HepG2 (cell line): ENCODE data around the gene ZNF217. TPM values are rescaled to one million over a fixed set of nuclear protein-coding genes. Genes with fewer than 3 reads are reported as not detected.

Experiments
- AGO2 ChIP-seq: fragments of 200-400 bp; formaldehyde crosslinking; optimal IDR thresholded peaks from 2 replicates; pipeline ENCODE3; 2017; ENCODE audit warnings: mild to moderate bottlenecking, low read depth, low read length, moderate library complexity
- FOSL1 ChIP-seq: sonication (generic); formaldehyde crosslinking; IDR thresholded peaks from 2 replicates; pipeline ENCODE4 v1.9.0; 2021; ENCODE audit warnings: missing genetic modification reagents, borderline replicate concordance
- JDP2 ChIP-seq: sonication (generic); formaldehyde crosslinking; IDR thresholded peaks from 2 replicates; pipeline ENCODE4 v1.8.1; 2022; ENCODE audit warnings: missing genetic modification reagents, borderline replicate concordance
- LRRFIP1 ChIP-seq: sonication (generic); formaldehyde crosslinking; conservative IDR thresholded peaks from 2 replicates; pipeline ENCODE4 v1.4.0; 2020; ENCODE audit warnings: missing genetic modification reagents
- NFAT5 ChIP-seq: sonication (generic); formaldehyde crosslinking; IDR thresholded peaks from 2 replicates; pipeline ENCODE4 v1.4.0; 2020; ENCODE audit warnings: missing genetic modification reagents
- NONO ChIP-seq, 2 experiments: fragments of 450-650 bp in 1 of 2; sonication (generic) in 1 of 2; formaldehyde crosslinking in 1 of 2; IDR thresholded peaks in 1 of 2; conservative IDR thresholded peaks in 1 of 2; 2 replicates each; pipeline versions ENCODE4 v1.6.1 to v1.8.0; 2017 to 2022; ENCODE audit warnings: mild to moderate bottlenecking in 1 of 2, missing genetic modification reagents in 1 of 2, moderate library complexity in 1 of 2
- PCBP1 ChIP-seq: fragments of 200-400 bp; formaldehyde crosslinking; IDR thresholded peaks from 2 replicates; pipeline ENCODE4 v1.6.1; 2017; ENCODE audit warnings: mild to moderate bottlenecking, low read depth, low read length, borderline replicate concordance
- REXO4 ChIP-seq: sonication (generic); formaldehyde crosslinking; IDR thresholded peaks from 2 replicates; pipeline ENCODE4 v1.8.0; 2022; ENCODE audit warnings: missing genetic modification reagents, mild to moderate bottlenecking, borderline replicate concordance
- SRY ChIP-seq: sonication (generic); formaldehyde crosslinking; IDR thresholded peaks from 2 replicates; pipeline ENCODE4 v1.8.0; 2022; ENCODE audit warnings: mild to moderate bottlenecking, missing genetic modification reagents
- TBX2 ChIP-seq: sonication (generic); formaldehyde crosslinking; IDR thresholded peaks from 2 replicates; pipeline ENCODE4 v1.5.0; 2020; ENCODE audit warnings: missing genetic modification reagents, mild to moderate bottlenecking, borderline replicate concordance
- ZNF180 ChIP-seq: sonication (generic); formaldehyde crosslinking; IDR thresholded peaks from 2 replicates; pipeline ENCODE4 v1.4.0; 2020; ENCODE audit warnings: low read depth, missing genetic modification reagents, borderline replicate concordance
- ZNF335 ChIP-seq: sonication (generic); formaldehyde crosslinking; IDR thresholded peaks from 2 replicates; pipeline ENCODE4 v1.4.0; 2020; ENCODE audit warnings: missing genetic modification reagents
- ZNF441 ChIP-seq: sonication (generic); formaldehyde crosslinking; IDR thresholded peaks from 2 replicates; pipeline ENCODE4 v1.7.0; 2021; ENCODE audit warnings: missing genetic modification reagents, borderline replicate concordance
- ZNF672 ChIP-seq: sonication (generic); formaldehyde crosslinking; IDR thresholded peaks from 2 replicates; pipeline ENCODE4 v1.8.1; 2022; ENCODE audit warnings: missing genetic modification reagents
- ZNF768 ChIP-seq: sonication (generic); formaldehyde crosslinking; IDR thresholded peaks from 2 replicates; pipeline ENCODE4 v1.4.0; 2020; ENCODE audit warnings: missing genetic modification reagents
- ZNF790 ChIP-seq: sonication (generic); formaldehyde crosslinking; IDR thresholded peaks from 2 replicates; pipeline ENCODE4 v1.8.0; 2022; ENCODE audit warnings: missing genetic modification reagents, mild to moderate bottlenecking, borderline replicate concordance
- ZNF891 ChIP-seq: sonication (generic); formaldehyde crosslinking; IDR thresholded peaks from 2 replicates; pipeline ENCODE4 v1.5.0; 2020; ENCODE audit warnings: mild to moderate bottlenecking, missing genetic modification reagents
- polyA plus RNA-seq, 8 experiments: library from polyadenylated mRNA; depleted of rRNA in 3 of 8; stranded (reverse) in 7 of 8; unstranded in 1 of 8; fragments of >200 nt; fragmentation: Illumina TruSeq in 4 of 8; extraction: Trizol in 4 of 8; gene quantifications; 2 replicates each; pipeline versions ENCODE4 v1.2.1 to v1.2.3, GENCODE V29; 2011 to 2016; ENCODE audit warnings: low read depth in 4 of 8, missing spikeins in 1 of 8, mixed read lengths in 1 of 8; ENCODE audit not compliant: insufficient read depth in 1 of 8
- total RNA-seq, 5 experiments: library from RNA; depleted of rRNA; stranded (reverse); fragments of >200 nt; fragmentation: Illumina TruSeq; extraction: Trizol; gene quantifications; 2 replicates each; pipeline ENCODE4 v1.2.3, GENCODE V29; 2016; ENCODE audit warnings: low read depth in 1 of 5
- TF ChIP-seq, protein P1 (sequence below): sonication (generic); formaldehyde crosslinking; IDR thresholded peaks from 2 replicates; pipeline ENCODE4 v1.8.0; 2022; ENCODE audit warnings: mild to moderate bottlenecking, missing genetic modification reagents, moderate library complexity

Gene ZNF217
- total and polyA plus RNA-seq, 2 of the 13 experiments (the other 11 are each of a cell fraction or from before 2014, with no cell fraction given), result 22.3 to 29.8 TPM

DNA sequence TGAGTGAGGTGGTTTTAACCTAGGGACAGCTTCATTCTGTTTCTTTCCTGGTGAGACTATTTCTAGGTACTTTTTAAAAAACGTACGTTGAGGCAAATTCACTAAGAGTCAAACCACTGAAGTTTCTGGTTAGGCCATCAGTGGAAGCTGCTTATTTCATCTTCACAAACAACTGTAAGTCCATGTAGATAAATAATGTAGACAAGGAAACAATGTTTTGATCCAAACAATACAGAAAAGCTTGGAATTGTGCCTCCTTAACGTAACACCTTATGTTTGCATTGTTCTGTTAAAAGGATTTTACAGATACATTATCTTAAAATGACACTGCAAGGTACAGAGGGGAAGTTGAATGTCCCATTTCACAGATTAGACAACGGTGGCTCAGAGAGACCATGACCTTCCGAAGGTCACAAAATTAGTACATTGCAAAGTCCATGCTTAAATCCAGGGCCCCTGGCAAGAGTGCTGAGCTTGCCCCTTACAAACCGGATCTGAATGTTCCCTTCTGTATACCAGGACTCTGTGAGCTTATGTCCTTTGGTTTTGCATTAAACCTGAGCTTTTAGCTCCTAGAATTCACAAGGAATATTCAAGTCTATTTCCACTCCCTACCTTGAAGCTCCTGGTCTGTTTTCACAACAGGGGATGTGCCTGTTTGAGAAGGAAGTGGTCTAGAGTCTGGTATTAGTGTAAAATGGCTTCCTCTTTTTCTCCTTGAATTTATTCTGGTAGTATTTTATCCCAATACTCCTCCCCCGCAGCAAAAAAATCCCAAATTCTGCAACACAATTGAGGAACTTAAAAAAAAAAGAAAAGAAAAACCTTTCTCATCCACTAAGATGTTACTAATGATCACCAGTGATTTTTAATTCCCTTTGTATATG, 28.9 kb upstream of the ZNF217 start (continued):
- TF ChIP-seq NFAT5 (CRISPR knock-in tag), result no peak
- no peak for TF ChIP-seq LRRFIP1
- TF ChIP-seq SRY (CRISPR knock-in tag), result no peak
- peak; percentile 41 for TF ChIP-seq AGO2
- TF ChIP-seq FOSL1 (CRISPR knock-in tag), result no peak
- TF ChIP-seq ZNF891 (CRISPR knock-in tag), result no peak
- no peak for TF ChIP-seq ZNF441
- no peak for TF ChIP-seq ZNF335 (CRISPR knock-in tag)
- no peak for TF ChIP-seq PCBP1
- TF ChIP-seq ZNF672, result no peak
- TF ChIP-seq ZNF180 (CRISPR knock-in tag), result no peak
- TF ChIP-seq, protein P1, sequence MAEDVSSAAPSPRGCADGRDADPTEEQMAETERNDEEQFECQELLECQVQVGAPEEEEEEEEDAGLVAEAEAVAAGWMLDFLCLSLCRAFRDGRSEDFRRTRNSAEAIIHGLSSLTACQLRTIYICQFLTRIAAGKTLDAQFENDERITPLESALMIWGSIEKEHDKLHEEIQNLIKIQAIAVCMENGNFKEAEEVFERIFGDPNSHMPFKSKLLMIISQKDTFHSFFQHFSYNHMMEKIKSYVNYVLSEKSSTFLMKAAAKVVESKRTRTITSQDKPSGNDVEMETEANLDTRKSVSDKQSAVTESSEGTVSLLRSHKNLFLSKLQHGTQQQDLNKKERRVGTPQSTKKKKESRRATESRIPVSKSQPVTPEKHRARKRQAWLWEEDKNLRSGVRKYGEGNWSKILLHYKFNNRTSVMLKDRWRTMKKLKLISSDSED (CRISPR knock-in tag), result no peak
- TF ChIP-seq TBX2 (CRISPR knock-in tag), result peak; percentile 26; the same call in 1 of the 2 replicates
- no peak for TF ChIP-seq JDP2 (CRISPR knock-in tag)
- TF ChIP-seq ZNF768 (CRISPR knock-in tag), result no peak
- TF ChIP-seq REXO4 (CRISPR knock-in tag), result no peak
- TF ChIP-seq NONO (IDR thresholded peaks at IDR 0.05), result no peak
- no peak; the same call in 1 of the 2 replicates for TF ChIP-seq NONO (CRISPR knock-in tag; conservative IDR thresholded peaks at IDR 0.05)
- TF ChIP-seq ZNF790 (CRISPR knock-in tag), result no peak
